ENCODE data around the gene ATP5F1E. TPM values are rescaled to one million over a fixed set of nuclear protein-coding genes. Genes with fewer than 3 reads are reported as not detected.

ATP5F1E gene
- total and polyA plus RNA-seq, 10 of the 15 experiments (the other 5 are each of a cell fraction or from before 2014, with no cell fraction given), result 49.0 to 407 (median 117) TPM

DNA sequence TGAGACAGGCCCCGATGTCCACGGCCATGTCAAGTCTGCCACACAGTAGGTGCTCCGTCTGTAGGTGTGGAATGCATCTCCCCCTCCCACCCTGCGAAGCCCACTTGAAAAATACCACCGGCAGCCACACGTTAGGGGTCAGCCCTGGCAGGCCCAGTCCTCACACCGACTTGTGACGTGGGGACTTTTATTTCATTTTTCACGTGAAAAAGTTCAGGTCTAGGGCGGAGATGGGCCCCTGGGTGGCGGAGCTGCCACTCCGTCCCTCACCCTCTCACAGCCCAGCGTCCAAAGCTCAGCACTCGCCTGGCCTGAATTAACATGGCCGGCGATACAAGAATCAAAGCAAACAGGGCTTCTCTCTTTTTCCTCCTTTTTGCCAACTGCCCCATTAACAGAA, 16.7 kb downstream of the ATP5F1E start:
- ATAC-seq, result no peak

More for the DNA sequence above, 16.7 kb downstream of the ATP5F1E start:
- CTCF ChIA-PET, result no interaction called here
- POLR2A ChIA-PET, result no interaction called here
- RAD21 ChIA-PET (ENCODE audit: unreplicated experiment), result no interaction called here
- Histone ChIP-seq H3K36me3 (ENCODE audit: control insufficient read depth in 2 of 2, insufficient read depth in 2 of 2, low read length in 1 of 2) (peaks cover 0 to 1% of the 10 kb centered on the region in 2 experiments; a peak in 2 of 4 replicates), H3K4me1 (ENCODE audit: control insufficient read depth, insufficient read depth, low read length) (peaks cover 11% of the 10 kb centered on the region), H3K79me2 (ENCODE audit: control insufficient read depth, insufficient read depth, low read length) (no peaks in the 10 kb centered on the region), H3K4me3 (no peak overlapping the region), H2AFZ (ENCODE audit: control insufficient read depth, low read depth, low read length) (no peak overlapping the region), H3K9ac (ENCODE audit: control insufficient read depth, insufficient read depth, low read length) (no peak overlapping the region), H3K4me2 (ENCODE audit: control insufficient read depth, insufficient read depth) (no peak overlapping the region), H3K27ac (ENCODE audit: control insufficient read depth, insufficient read depth) (no peak overlapping the region), H3K9me3 (replicated peaks; ENCODE audit: control insufficient read depth, insufficient read depth, low read length) (no peaks in the 10 kb centered on the region), H3K27me3 (replicated peaks in 1 of 2; ENCODE audit: control insufficient read depth in 2 of 2, insufficient read depth in 2 of 2, low read length in 1 of 2) (no peaks in the 10 kb centered on the region), H4K20me1 (ENCODE audit: control insufficient read depth, insufficient read depth) (no peaks in the 10 kb centered on the region)
- DNase-seq (ENCODE audit: low read depth, low spot score) (no peak), FAIRE-seq (no peak)
- SMC1A ChIA-PET (ENCODE audit: uncharacterized antibody, unreplicated experiment), result interaction anchor here (0.7 kb wide), 1 partner anchor 151 kb away, joined by 3 read pairs; no protein-coding TSS in a partner anchor
- intact Hi-C loops (cut with micrococcal nuclease; ENCODE audit: unreplicated experiment), result no loop called here
- TF ChIP-seq TCF7 (IDR thresholded peaks at IDR 0.05; ENCODE audit: borderline replicate concordance) (no peak), BACH1 (IDR thresholded peaks at IDR 0.05; ENCODE audit: borderline replicate concordance) (no peak), NFXL1 (IDR thresholded peaks at IDR 0.05; ENCODE audit: borderline replicate concordance) (no peak), PAX8 (IDR thresholded peaks at IDR 0.05) (no peak), MTA3 (IDR thresholded peaks at IDR 0.05; ENCODE audit: borderline replicate concordance, low read length) (no peak), YY1 (IDR thresholded peaks at IDR 0.05; ENCODE audit: low read depth, low read length) (no peak), MTA2 (IDR thresholded peaks at IDR 0.05; ENCODE audit: low read depth) (no peak)
- TF ChIP-seq, protein P1, sequence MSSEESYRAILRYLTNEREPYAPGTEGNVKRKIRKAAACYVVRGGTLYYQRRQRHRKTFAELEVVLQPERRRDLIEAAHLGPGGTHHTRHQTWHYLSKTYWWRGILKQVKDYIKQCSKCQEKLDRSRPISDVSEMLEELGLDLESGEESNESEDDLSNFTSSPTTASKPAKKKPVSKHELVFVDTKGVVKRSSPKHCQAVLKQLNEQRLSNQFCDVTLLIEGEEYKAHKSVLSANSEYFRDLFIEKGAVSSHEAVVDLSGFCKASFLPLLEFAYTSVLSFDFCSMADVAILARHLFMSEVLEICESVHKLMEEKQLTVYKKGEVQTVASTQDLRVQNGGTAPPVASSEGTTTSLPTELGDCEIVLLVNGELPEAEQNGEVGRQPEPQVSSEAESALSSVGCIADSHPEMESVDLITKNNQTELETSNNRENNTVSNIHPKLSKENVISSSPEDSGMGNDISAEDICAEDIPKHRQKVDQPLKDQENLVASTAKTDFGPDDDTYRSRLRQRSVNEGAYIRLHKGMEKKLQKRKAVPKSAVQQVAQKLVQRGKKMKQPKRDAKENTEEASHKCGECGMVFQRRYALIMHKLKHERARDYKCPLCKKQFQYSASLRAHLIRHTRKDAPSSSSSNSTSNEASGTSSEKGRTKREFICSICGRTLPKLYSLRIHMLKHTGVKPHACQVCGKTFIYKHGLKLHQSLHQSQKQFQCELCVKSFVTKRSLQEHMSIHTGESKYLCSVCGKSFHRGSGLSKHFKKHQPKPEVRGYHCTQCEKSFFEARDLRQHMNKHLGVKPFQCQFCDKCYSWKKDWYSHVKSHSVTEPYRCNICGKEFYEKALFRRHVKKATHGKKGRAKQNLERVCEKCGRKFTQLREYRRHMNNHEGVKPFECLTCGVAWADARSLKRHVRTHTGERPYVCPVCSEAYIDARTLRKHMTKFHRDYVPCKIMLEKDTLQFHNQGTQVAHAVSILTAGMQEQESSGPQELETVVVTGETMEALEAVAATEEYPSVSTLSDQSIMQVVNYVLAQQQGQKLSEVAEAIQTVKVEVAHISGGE (CRISPR knock-in tag; IDR thresholded peaks at IDR 0.05), result no peak
- TF ChIP-seq, protein P2, sequence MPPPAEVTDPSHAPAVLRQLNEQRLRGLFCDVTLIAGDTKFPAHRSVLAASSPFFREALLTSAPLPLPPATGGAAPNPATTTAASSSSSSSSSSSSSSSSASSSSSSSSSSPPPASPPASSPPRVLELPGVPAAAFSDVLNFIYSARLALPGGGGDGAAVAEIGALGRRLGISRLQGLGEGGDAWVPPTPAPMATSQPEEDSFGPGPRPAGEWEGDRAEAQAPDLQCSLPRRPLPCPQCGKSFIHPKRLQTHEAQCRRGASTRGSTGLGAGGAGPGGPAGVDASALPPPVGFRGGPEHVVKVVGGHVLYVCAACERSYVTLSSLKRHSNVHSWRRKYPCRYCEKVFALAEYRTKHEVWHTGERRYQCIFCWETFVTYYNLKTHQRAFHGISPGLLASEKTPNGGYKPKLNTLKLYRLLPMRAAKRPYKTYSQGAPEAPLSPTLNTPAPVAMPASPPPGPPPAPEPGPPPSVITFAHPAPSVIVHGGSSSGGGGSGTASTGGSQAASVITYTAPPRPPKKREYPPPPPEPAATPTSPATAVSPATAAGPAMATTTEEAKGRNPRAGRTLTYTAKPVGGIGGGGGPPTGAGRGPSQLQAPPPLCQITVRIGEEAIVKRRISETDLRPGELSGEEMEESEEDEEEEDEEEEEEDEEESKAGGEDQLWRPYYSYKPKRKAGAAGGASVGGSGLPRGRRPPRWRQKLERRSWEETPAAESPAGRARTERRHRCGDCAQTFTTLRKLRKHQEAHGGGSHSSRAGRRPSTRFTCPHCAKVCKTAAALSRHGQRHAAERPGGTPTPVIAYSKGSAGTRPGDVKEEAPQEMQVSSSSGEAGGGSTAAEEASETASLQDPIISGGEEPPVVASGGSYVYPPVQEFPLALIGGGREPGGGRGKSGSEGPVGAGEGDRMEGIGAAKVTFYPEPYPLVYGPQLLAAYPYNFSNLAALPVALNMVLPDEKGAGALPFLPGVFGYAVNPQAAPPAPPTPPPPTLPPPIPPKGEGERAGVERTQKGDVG (CRISPR knock-in tag; IDR thresholded peaks at IDR 0.05), result no peak
- no TSS peak for BruUV-seq (replicated peaks)
- in situ Hi-C loops (cut with MboI), result no loop called here
- 82% methylated on average over 16 of the region's 16 CpGs for WGBS (ENCODE audit: insufficient coverage, insufficient replicate concordance, low lambda C conversion rate, missing lambda C conversion rate)

Measured in GM12878 (cell line).